ENCODE results near the gene APOE.

The APOE gene

DNA sequence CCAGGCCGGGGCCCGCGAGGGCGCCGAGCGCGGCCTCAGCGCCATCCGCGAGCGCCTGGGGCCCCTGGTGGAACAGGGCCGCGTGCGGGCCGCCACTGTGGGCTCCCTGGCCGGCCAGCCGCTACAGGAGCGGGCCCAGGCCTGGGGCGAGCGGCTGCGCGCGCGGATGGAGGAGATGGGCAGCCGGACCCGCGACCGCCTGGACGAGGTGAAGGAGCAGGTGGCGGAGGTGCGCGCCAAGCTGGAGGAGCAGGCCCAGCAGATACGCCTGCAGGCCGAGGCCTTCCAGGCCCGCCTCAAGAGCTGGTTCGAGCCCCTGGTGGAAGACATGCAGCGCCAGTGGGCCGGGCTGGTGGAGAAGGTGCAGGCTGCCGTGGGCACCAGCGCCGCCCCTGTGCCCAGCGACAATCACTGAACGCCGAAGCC lies 3.3 kb downstream of the APOE start:
- no peak for TF ChIP-seq YY1 (IDR thresholded peaks at IDR 0.05; ENCODE audit: low read depth)
- no peak for TF ChIP-seq EGR1 (IDR thresholded peaks at IDR 0.05)
- TF ChIP-seq TEAD4 (IDR thresholded peaks at IDR 0.05), result no peak
- TF ChIP-seq CEBPB (IDR thresholded peaks at IDR 0.05), result no peak
- no peak for TF ChIP-seq CREB1 (IDR thresholded peaks at IDR 0.05; ENCODE audit: low read depth)
- TF ChIP-seq FOXM1 (IDR thresholded peaks at IDR 0.05; ENCODE audit: borderline replicate concordance, low read depth), result no peak
- TF ChIP-seq, protein P1, sequence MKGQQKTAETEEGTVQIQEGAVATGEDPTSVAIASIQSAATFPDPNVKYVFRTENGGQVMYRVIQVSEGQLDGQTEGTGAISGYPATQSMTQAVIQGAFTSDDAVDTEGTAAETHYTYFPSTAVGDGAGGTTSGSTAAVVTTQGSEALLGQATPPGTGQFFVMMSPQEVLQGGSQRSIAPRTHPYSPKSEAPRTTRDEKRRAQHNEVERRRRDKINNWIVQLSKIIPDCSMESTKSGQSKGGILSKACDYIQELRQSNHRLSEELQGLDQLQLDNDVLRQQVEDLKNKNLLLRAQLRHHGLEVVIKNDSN (IDR thresholded peaks at IDR 0.05), result no peak
- no peak for TF ChIP-seq EP300 (IDR thresholded peaks at IDR 0.05; ENCODE audit: borderline replicate concordance)
- TF ChIP-seq, protein P2, sequence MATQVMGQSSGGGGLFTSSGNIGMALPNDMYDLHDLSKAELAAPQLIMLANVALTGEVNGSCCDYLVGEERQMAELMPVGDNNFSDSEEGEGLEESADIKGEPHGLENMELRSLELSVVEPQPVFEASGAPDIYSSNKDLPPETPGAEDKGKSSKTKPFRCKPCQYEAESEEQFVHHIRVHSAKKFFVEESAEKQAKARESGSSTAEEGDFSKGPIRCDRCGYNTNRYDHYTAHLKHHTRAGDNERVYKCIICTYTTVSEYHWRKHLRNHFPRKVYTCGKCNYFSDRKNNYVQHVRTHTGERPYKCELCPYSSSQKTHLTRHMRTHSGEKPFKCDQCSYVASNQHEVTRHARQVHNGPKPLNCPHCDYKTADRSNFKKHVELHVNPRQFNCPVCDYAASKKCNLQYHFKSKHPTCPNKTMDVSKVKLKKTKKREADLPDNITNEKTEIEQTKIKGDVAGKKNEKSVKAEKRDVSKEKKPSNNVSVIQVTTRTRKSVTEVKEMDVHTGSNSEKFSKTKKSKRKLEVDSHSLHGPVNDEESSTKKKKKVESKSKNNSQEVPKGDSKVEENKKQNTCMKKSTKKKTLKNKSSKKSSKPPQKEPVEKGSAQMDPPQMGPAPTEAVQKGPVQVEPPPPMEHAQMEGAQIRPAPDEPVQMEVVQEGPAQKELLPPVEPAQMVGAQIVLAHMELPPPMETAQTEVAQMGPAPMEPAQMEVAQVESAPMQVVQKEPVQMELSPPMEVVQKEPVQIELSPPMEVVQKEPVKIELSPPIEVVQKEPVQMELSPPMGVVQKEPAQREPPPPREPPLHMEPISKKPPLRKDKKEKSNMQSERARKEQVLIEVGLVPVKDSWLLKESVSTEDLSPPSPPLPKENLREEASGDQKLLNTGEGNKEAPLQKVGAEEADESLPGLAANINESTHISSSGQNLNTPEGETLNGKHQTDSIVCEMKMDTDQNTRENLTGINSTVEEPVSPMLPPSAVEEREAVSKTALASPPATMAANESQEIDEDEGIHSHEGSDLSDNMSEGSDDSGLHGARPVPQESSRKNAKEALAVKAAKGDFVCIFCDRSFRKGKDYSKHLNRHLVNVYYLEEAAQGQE (IDR thresholded peaks at IDR 0.05; ENCODE audit: low read depth), result no peak
- TF ChIP-seq TCF12 (IDR thresholded peaks at IDR 0.05; ENCODE audit: low read depth), result no peak
- no peak for TF ChIP-seq NFIC (IDR thresholded peaks at IDR 0.05)

DNA sequence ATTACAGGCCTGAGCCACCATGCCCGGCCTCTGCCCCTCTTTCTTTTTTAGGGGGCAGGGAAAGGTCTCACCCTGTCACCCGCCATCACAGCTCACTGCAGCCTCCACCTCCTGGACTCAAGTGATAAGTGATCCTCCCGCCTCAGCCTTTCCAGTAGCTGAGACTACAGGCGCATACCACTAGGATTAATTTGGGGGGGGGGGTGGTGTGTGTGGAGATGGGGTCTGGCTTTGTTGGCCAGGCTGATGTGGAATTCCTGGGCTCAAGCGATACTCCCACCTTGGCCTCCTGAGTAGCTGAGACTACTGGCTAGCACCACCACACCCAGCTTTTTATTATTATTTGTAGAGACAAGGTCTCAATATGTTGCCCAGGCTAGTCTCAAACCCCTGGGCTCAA lies 4.2 kb downstream of the APOE start:
- TF ChIP-seq CREB1 (IDR thresholded peaks at IDR 0.05; ENCODE audit: low read depth) (no peak), TCF12 (IDR thresholded peaks at IDR 0.05; ENCODE audit: low read depth) (no peak), FOXM1 (IDR thresholded peaks at IDR 0.05; ENCODE audit: borderline replicate concordance, low read depth) (no peak), NFIC (IDR thresholded peaks at IDR 0.05) (no peak), TAF1 (IDR thresholded peaks at IDR 0.05; ENCODE audit: low read depth) (no peak), TEAD4 (IDR thresholded peaks at IDR 0.05) (no peak), YY1 (IDR thresholded peaks at IDR 0.05; ENCODE audit: low read depth) (no peak), RAD21 (IDR thresholded peaks at IDR 0.05; ENCODE audit: low read depth) (no peak), ZBTB7A (IDR thresholded peaks at IDR 0.05; ENCODE audit: low read depth) (no peak)
- TF ChIP-seq, protein P2 (IDR thresholded peaks at IDR 0.05; ENCODE audit: low read depth), result no peak
- TF ChIP-seq, protein P3, sequence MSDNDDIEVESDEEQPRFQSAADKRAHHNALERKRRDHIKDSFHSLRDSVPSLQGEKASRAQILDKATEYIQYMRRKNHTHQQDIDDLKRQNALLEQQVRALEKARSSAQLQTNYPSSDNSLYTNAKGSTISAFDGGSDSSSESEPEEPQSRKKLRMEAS (IDR thresholded peaks at IDR 0.05), result no peak

DNA sequence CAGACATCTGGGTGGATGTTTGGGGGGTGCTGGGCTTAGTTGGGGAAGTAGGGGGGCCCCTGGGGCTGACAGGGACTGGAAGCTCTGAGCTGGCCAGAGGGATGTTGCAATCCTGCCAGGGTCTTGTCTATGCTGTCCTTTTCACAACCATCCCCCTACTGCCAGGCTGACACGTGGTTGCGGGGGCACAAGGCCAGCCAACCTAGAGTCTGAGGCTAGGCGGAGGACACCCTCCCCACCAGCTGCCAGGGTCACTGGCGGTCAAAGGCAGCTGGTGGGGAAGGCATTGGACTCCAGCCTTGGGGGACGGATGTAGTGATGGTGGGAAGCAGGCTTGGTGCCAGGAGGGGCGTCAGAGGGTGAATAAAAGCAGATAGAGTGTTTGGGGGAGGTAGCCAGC lies 7.3 kb downstream of the APOE start:
- no peak for TF ChIP-seq CREB1 (IDR thresholded peaks at IDR 0.05; ENCODE audit: low read depth)

DNA sequence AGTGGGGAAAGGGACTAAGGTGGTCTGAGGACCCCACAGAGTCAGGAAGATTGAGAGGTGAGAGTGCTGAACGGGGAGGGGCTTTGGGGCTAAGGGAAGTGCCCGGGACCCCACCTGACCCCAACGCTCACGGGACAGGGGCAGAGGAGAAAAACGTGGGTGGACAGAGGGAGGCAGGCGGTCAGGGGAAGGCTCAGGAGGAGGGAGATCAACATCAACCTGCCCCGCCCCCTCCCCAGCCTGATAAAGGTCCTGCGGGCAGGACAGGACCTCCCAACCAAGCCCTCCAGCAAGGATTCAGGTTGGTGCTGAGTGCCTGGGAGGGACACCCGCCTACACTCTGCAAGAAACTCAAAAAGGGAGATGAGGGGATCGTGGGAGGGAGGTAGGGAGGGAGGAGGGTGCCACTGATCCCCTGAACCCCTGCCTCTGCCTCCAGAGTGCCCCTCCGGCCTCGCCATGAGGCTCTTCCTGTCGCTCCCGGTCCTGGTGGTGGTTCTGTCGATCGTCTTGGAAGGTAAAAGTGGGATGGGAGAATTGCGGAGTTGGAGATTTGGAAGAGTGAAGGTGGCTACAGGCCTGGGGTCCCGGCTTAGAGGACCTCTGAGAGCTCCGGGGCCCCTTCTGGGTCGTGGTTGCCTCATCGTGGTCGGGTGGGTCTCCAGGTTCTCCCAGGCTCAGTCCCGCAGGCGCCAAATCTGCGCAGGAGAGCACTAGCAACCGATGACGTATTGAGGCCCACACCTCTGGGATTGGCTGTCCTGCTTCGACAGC lies 9.0 kb downstream of the APOE start, which contains the start of gene APOC1:
Gene APOC1, plus strand, starts transcription at position 176 of the 774 bp plus-strand sequence. Its CDS starts 284 bp downstream, at position 460.
- TF ChIP-seq ZBTB7A (IDR thresholded peaks at IDR 0.05; ENCODE audit: low read depth) (peak; percentile 54; the same call in 1 of the 2 replicates), CREB1 (IDR thresholded peaks at IDR 0.05; ENCODE audit: low read depth) (peak; percentile 90)

DNA sequence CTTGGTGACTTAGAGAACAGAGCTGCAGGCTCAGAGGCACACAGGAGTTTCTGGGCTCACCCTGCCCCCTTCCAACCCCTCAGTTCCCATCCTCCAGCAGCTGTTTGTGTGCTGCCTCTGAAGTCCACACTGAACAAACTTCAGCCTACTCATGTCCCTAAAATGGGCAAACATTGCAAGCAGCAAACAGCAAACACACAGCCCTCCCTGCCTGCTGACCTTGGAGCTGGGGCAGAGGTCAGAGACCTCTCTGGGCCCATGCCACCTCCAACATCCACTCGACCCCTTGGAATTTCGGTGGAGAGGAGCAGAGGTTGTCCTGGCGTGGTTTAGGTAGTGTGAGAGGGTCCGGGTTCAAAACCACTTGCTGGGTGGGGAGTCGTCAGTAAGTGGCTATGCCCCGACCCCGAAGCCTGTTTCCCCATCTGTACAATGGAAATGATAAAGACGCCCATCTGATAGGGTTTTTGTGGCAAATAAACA lies 18.7 kb downstream of the APOE start:
- TF ChIP-seq FOXM1 (IDR thresholded peaks at IDR 0.05; ENCODE audit: borderline replicate concordance, low read depth) (no peak), YY1 (IDR thresholded peaks at IDR 0.05; ENCODE audit: low read depth) (no peak), TEAD4 (IDR thresholded peaks at IDR 0.05) (no peak), CEBPB (IDR thresholded peaks at IDR 0.05) (no peak), TAF1 (IDR thresholded peaks at IDR 0.05; ENCODE audit: low read depth) (no peak)
- TF ChIP-seq, protein P2 (IDR thresholded peaks at IDR 0.05; ENCODE audit: low read depth), result no peak
- TF ChIP-seq, protein P3 (IDR thresholded peaks at IDR 0.05), result no peak

Measured in Ishikawa (cell line).